Measurements from ENCODE around the gene SARDH.

- TF ChIP-seq POLR2A (IDR thresholded peaks at IDR 0.05; ENCODE audit: low read depth) (no peak), CTCF (IDR thresholded peaks at IDR 0.05) (no peak)
These were observed 35.9 kb upstream of the SARDH start for GRCh38 chr9:133773889-133774655.

Measured in esophagus muscularis mucosa (tissue), 3 donors.